HG03108 (cell line): ENCODE results near the gene BRD8.
"Not testable (repeated sequence)": the region's sequence is repeated elsewhere in the genome, so short reads cannot be mapped to it uniquely, and the experiment has no call there.

ENCODE experiments used
- ATAC-seq: cut with Tn5 transposase; IDR thresholded peaks from one replicate; pipeline ENCODE4 v1.9.1; 2021; ENCODE audit warnings: moderate library complexity; ENCODE audit not compliant: unreplicated experiment

BRD8 gene

GRCh38 chr5:138159666-138160065 lies 18.8 kb downstream of the BRD8 start:
- no peak for ATAC-seq

GRCh38 chr5:138157626-138158025 lies 20.8 kb downstream of the BRD8 start:
- no peak for ATAC-seq

GRCh38 chr5:138155977-138156376 lies 22.5 kb downstream of the BRD8 start:
- ATAC-seq, result not testable (repeated sequence)

GRCh38 chr5:138149530-138149929 lies 28.9 kb downstream of the BRD8 start:
- ATAC-seq, result no peak

- no peak for ATAC-seq
These were observed 29.6 kb downstream of the BRD8 start for GRCh38 chr5:138148811-138149210.

GRCh38 chr5:138143578-138143977 lies 34.9 kb downstream of the BRD8 start:
- not testable (repeated sequence) for ATAC-seq

- no peak for ATAC-seq
These were observed 36.7 kb downstream of the BRD8 start for GRCh38 chr5:138141734-138142133.

- no peak for ATAC-seq
These were observed 38.2 kb downstream of the BRD8 start for GRCh38 chr5:138140268-138140667.

GRCh38 chr5:138139781-138140090 lies 38.7 kb downstream of the BRD8 start:
- ATAC-seq, result no peak

GRCh38 chr5:138138949-138139780 lies 39.3 kb downstream of the BRD8 start, which contains the start of gene NME5:
TSS of gene NME5 (minus strand) at chr5:138139428. CDS start at chr5:138138780, 648 bp downstream.
- ATAC-seq, result no peak

- no peak for ATAC-seq
These were observed 45.9 kb downstream of the BRD8 start for GRCh38 chr5:138132543-138132942.

- no peak for ATAC-seq
These were observed 49.1 kb downstream of the BRD8 start for GRCh38 chr5:138129347-138129746.

- no peak for ATAC-seq
These were observed 50.1 kb downstream of the BRD8 start for GRCh38 chr5:138128334-138128733.

- ATAC-seq, result no peak
These were observed 63.2 kb downstream of the BRD8 start for GRCh38 chr5:138115254-138115653.

- ATAC-seq, result no peak
These were observed 66.5 kb downstream of the BRD8 start for GRCh38 chr5:138111937-138112336.

GRCh38 chr5:138111181-138111580 lies 67.2 kb downstream of the BRD8 start:
- ATAC-seq, result no peak

- ATAC-seq, result no peak
These were observed 68.0 kb downstream of the BRD8 start for GRCh38 chr5:138110266-138110963.

GRCh38 chr5:138109463-138110265 lies 68.8 kb downstream of the BRD8 start:
- no peak for ATAC-seq

- ATAC-seq, result no peak
These were observed 71.2 kb downstream of the BRD8 start for GRCh38 chr5:138107213-138107612.

- ATAC-seq, result no peak
These were observed 72.7 kb downstream of the BRD8 start for GRCh38 chr5:138105709-138106108.

GRCh38 chr5:138103319-138103637 lies 75.2 kb downstream of the BRD8 start:
- no peak for ATAC-seq
